ENCODE data around the gene KCNMB2.

Gene KCNMB2

DNA sequence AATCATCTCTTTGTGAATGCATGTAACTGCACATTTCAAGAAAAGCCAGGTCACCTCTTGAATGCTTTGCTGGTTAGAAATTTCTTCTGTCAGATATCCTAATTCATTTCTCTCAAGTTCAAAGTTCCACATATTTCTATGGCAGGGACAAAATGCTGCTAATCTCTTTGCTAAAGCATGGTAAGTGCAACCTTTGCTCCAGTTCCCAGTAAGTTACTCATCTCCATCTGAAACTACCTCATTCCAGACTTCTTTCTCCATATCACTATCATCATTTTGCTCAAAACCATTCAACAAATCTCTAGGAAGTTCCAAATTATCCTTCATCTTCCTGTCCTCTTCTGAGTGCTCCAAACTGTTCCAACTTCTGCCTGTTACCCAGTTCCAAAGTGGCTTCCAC is 304.8 kb downstream of the KCNMB2 start:
- no peaks in the 10 kb centered on the region for H4K20me1 ChIP-seq (ENCODE audit: insufficient read depth, low read length)
- H2AFZ ChIP-seq (ENCODE audit: low read depth, low read length), result no peak overlapping the region
- no peak for DNase-seq
- H3K27me3 ChIP-seq (ENCODE audit: insufficient read depth, low read length, poor library complexity), result no peaks in the 10 kb centered on the region
- TF ChIP-seq, protein P1, sequence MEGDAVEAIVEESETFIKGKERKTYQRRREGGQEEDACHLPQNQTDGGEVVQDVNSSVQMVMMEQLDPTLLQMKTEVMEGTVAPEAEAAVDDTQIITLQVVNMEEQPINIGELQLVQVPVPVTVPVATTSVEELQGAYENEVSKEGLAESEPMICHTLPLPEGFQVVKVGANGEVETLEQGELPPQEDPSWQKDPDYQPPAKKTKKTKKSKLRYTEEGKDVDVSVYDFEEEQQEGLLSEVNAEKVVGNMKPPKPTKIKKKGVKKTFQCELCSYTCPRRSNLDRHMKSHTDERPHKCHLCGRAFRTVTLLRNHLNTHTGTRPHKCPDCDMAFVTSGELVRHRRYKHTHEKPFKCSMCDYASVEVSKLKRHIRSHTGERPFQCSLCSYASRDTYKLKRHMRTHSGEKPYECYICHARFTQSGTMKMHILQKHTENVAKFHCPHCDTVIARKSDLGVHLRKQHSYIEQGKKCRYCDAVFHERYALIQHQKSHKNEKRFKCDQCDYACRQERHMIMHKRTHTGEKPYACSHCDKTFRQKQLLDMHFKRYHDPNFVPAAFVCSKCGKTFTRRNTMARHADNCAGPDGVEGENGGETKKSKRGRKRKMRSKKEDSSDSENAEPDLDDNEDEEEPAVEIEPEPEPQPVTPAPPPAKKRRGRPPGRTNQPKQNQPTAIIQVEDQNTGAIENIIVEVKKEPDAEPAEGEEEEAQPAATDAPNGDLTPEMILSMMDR (IDR thresholded peaks at IDR 0.05; ENCODE audit: borderline replicate concordance, extremely low read depth, low read length, poor library complexity, severe bottlenecking), result no peak
- no peak for TF ChIP-seq EZH2 (IDR thresholded peaks at IDR 0.05; ENCODE audit: borderline replicate concordance, low read depth, low read length, severe bottlenecking)
- H3K4me1 ChIP-seq (ENCODE audit: insufficient read depth, low read length), result no peaks in the 10 kb centered on the region
- peaks cover 4% of the 10 kb centered on the region for H3K9me3 ChIP-seq (ENCODE audit: insufficient read depth, low read length, severe bottlenecking)
- no peaks in the 10 kb centered on the region for H3K36me3 ChIP-seq (ENCODE audit: insufficient read depth, low read length)
- no peaks in the 10 kb centered on the region for H3K79me2 ChIP-seq (ENCODE audit: insufficient read depth, low read length)
- H3K9ac ChIP-seq (ENCODE audit: low read depth, low read length), result no peak overlapping the region
- H3K4me2 ChIP-seq (ENCODE audit: insufficient read depth, low read length), result no peak overlapping the region
- H3K4me3 ChIP-seq (ENCODE audit: low read depth in 1 of 2, low read length in 2 of 2), result no peak overlapping the region
- no peak for ATAC-seq (ENCODE audit: insufficient read depth, low read depth)
- no peak overlapping the region for H3K27ac ChIP-seq (ENCODE audit: low read length)

DNA sequence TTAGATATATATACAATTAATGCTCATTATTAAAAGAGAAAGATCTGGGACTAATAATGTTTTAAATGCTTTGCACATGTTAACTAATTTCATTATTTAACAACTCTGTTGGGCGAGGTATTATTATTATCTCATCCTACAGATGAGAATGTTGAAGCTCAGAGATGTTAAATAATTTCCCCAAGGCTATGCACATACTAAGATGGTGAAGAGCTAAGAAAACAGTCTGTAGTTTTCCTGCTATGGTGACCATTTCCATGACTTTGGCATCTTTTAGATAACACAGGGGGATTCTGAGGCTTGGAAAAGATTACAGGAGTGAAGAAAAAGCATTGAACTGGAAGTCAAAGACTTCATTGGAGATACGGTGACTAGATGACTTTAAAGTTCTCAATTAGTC is 308.7 kb downstream of the KCNMB2 start:
- no peaks in the 10 kb centered on the region for H3K79me2 ChIP-seq (ENCODE audit: insufficient read depth, low read length)
- no peaks in the 10 kb centered on the region for H4K20me1 ChIP-seq (ENCODE audit: insufficient read depth, low read length)
- no peaks in the 10 kb centered on the region for H3K36me3 ChIP-seq (ENCODE audit: insufficient read depth, low read length)
- H3K4me3 ChIP-seq (ENCODE audit: low read depth in 1 of 2, low read length in 2 of 2), result no peak overlapping the region
- H3K9me3 ChIP-seq (ENCODE audit: insufficient read depth, low read length, severe bottlenecking), result peaks cover 4% of the 10 kb centered on the region
- H3K27ac ChIP-seq (ENCODE audit: low read length), result no peak overlapping the region
- H2AFZ ChIP-seq (ENCODE audit: low read depth, low read length), result no peak overlapping the region
- H3K4me1 ChIP-seq (ENCODE audit: insufficient read depth, low read length), result no peaks in the 10 kb centered on the region
- DNase-seq, result no peak
- H3K27me3 ChIP-seq (ENCODE audit: insufficient read depth, low read length, poor library complexity), result no peaks in the 10 kb centered on the region
- no peak overlapping the region for H3K4me2 ChIP-seq (ENCODE audit: insufficient read depth, low read length)
- ATAC-seq (ENCODE audit: insufficient read depth, low read depth), result no peak
- H3K9ac ChIP-seq (ENCODE audit: low read depth, low read length), result no peak overlapping the region
- TF ChIP-seq EZH2 (IDR thresholded peaks at IDR 0.05; ENCODE audit: borderline replicate concordance, low read depth, low read length, severe bottlenecking), result no peak
- TF ChIP-seq, protein P1 (IDR thresholded peaks at IDR 0.05; ENCODE audit: borderline replicate concordance, extremely low read depth, low read length, poor library complexity, severe bottlenecking), result no peak

DNA sequence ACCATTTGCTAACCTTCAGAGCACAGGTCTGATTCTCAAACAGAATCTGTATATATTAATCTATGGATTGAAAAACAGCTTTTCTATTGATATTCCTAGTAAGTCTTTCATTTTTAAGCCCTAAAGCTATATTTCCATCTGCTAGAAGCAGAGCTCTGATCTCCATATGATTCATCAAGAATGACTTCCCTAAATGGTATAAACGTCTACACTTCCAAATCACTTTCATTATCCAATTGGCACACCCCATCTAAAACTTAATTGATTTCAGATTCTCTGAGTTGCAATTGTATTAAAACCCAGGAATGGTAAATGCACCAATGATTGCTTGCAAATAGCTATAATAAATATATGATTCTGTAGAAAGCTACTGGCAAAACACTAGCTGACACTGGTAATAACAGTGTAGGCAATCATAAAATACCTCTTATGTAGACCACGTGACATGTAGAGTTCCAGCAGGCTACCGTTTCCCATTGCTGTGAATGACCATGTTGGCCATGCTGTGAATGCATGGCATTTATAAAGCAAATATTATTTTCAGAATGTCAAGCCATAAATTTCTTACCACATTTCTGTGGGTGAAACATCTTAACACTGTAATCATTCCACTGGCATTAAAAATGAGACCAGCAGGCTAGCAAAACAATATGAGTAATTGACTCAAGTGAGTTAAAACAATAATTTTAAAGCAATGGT is 309.3 kb downstream of the KCNMB2 start:
- ATAC-seq (ENCODE audit: insufficient read depth, low read depth), result no peak
- H3K27me3 ChIP-seq (ENCODE audit: insufficient read depth, low read length, poor library complexity), result no peaks in the 10 kb centered on the region
- no peaks in the 10 kb centered on the region for H3K79me2 ChIP-seq (ENCODE audit: insufficient read depth, low read length)
- H3K9ac ChIP-seq (ENCODE audit: low read depth, low read length), result no peak overlapping the region
- H3K27ac ChIP-seq (ENCODE audit: low read length), result no peak overlapping the region
- H2AFZ ChIP-seq (ENCODE audit: low read depth, low read length), result no peak overlapping the region
- no peaks in the 10 kb centered on the region for H3K9me3 ChIP-seq (ENCODE audit: insufficient read depth, low read length, severe bottlenecking)
- DNase-seq, result no peak
- H3K4me1 ChIP-seq (ENCODE audit: insufficient read depth, low read length), result no peaks in the 10 kb centered on the region
- TF ChIP-seq, protein P1 (IDR thresholded peaks at IDR 0.05; ENCODE audit: borderline replicate concordance, extremely low read depth, low read length, poor library complexity, severe bottlenecking), result no peak
- TF ChIP-seq EZH2 (IDR thresholded peaks at IDR 0.05; ENCODE audit: borderline replicate concordance, low read depth, low read length, severe bottlenecking), result no peak
- no peaks in the 10 kb centered on the region for H3K36me3 ChIP-seq (ENCODE audit: insufficient read depth, low read length)
- no peaks in the 10 kb centered on the region for H4K20me1 ChIP-seq (ENCODE audit: insufficient read depth, low read length)
- H3K4me2 ChIP-seq (ENCODE audit: insufficient read depth, low read length), result no peak overlapping the region
- H3K4me3 ChIP-seq (ENCODE audit: low read depth in 1 of 2, low read length in 2 of 2), result no peak overlapping the region

Data from DND-41 (cell line).